GM18520 (cell line): Measurements from ENCODE around the gene SNAPC2.
A peak's percentile ranks its signal among the peaks of the same experiment; 100 is the strongest.
"Not testable (repeated sequence)": the region's sequence is repeated elsewhere in the genome, so short reads cannot be mapped to it uniquely, and the experiment has no call there.

ENCODE experiments used
- ATAC-seq: cut with Tn5 transposase; IDR thresholded peaks from one replicate; pipeline ENCODE4 v1.9.1; 2021; ENCODE audit not compliant: unreplicated experiment

SNAPC2 gene

GRCh38 chr19:7932930-7933300 is 12.8 kb downstream of the SNAPC2 start:
- ATAC-seq, result no peak

- no peak for ATAC-seq
Measured at GRCh38 chr19:7933411-7933810, 13.3 kb downstream of the SNAPC2 start.

GRCh38 chr19:7933828-7934725 is 13.9 kb downstream of the SNAPC2 start:
- ATAC-seq, result no peak

GRCh38 chr19:7934766-7935165 is 14.6 kb downstream of the SNAPC2 start:
- no peak for ATAC-seq

- no peak for ATAC-seq
Measured at GRCh38 chr19:7940841-7941240, 20.7 kb downstream of the SNAPC2 start.

- ATAC-seq, result no peak
Measured at GRCh38 chr19:7941895-7942596, 21.9 kb downstream of the SNAPC2 start.

- no peak for ATAC-seq
Measured at GRCh38 chr19:7942981-7943443, 22.9 kb downstream of the SNAPC2 start.

- ATAC-seq, result peak; percentile 93
Measured at GRCh38 chr19:7943444-7944176, 23.5 kb downstream of the SNAPC2 start, which contains the start of gene TIMM44. TSS of gene TIMM44 (minus strand) at chr19:7943666. CDS start at chr19:7943651, 15 bp downstream.

GRCh38 chr19:7944177-7944761 is 24.1 kb downstream of the SNAPC2 start:
- peak; percentile 15 for ATAC-seq

- ATAC-seq, result no peak
Measured at GRCh38 chr19:7947939-7948338, 27.8 kb downstream of the SNAPC2 start.

- no peak for ATAC-seq
Measured at GRCh38 chr19:7953060-7953459, 32.9 kb downstream of the SNAPC2 start.

GRCh38 chr19:7953576-7953975 is 33.4 kb downstream of the SNAPC2 start:
- ATAC-seq, result no peak

GRCh38 chr19:7955696-7956095 is 35.6 kb downstream of the SNAPC2 start:
- no peak for ATAC-seq

GRCh38 chr19:7959211-7959610 is 39.1 kb downstream of the SNAPC2 start:
- no peak for ATAC-seq

GRCh38 chr19:7961082-7961481 is 40.9 kb downstream of the SNAPC2 start:
- ATAC-seq, result not testable (repeated sequence)

- ATAC-seq, result no peak
Measured at GRCh38 chr19:7961920-7962626, 41.9 kb downstream of the SNAPC2 start.

GRCh38 chr19:7962644-7963268 is 42.6 kb downstream of the SNAPC2 start:
- no peak for ATAC-seq

GRCh38 chr19:7963566-7963965 is 43.4 kb downstream of the SNAPC2 start:
- no peak for ATAC-seq

GRCh38 chr19:7965259-7965841 is 45.2 kb downstream of the SNAPC2 start:
- no peak for ATAC-seq
